ENCODE data around the gene TBC1D22A. TPM values are rescaled to one million over a fixed set of nuclear protein-coding genes. Genes with fewer than 3 reads are reported as not detected.

The TBC1D22A gene
- total RNA-seq, 1 experiment from 2014 or later: 20.9 TPM

DNA sequence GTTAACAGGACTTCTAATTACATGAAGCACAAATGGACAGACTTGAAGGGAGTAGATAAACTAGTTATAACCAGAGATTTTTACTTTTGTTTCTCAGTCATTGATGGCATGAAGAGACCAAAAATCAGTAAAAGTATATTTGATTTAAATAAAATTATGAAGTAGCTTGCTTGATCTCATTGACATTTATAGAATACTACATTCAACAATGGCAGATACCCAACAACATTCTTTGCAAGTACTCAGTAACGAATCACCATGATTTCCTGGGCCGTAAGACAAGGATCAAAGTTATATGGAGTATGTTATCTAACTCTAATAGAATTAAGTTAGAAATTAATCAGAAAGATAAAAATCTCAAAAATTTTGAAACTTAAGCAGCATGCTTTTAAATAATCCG, 317.6 kb downstream of the TBC1D22A start:
- Histone ChIP-seq H3K9me2 (ENCODE audit: insufficient read depth) (no peaks in the 10 kb centered on the region), H3K79me2 (ENCODE audit: insufficient read depth, low read length) (no peaks in the 10 kb centered on the region), H3K9ac (ENCODE audit: low read length) (no peak overlapping the region), H3K4me2 (ENCODE audit: low read length) (no peak overlapping the region), H3K4me3 (replicated peaks in 1 of 2; ENCODE audit: low read depth in 1 of 2, low read length in 2 of 2) (no peak overlapping the region), H4K20me1 (ENCODE audit: insufficient read depth) (no peaks in the 10 kb centered on the region; the same call in 1 of the 2 replicates), H3K27me3 (ENCODE audit: insufficient read depth, low read length) (no peaks in the 10 kb centered on the region), H3K4me1 (ENCODE audit: control insufficient read depth in 1 of 2, insufficient read depth in 2 of 2, low read length in 2 of 2) (no peaks in the 10 kb centered on the region), H2AFZ (ENCODE audit: low read depth, low read length, poor library complexity, severe bottlenecking) (no peak overlapping the region), H3K27ac (ENCODE audit: low read depth, low read length) (no peak overlapping the region), H3K9me3 (ENCODE audit: control insufficient read depth in 1 of 2, insufficient read depth in 1 of 2, low read depth in 1 of 2, low read length in 2 of 2) (peaks cover 0 to 4% of the 10 kb centered on the region in 2 experiments; a peak in 1 of 4 replicates), H3K36me3 (ENCODE audit: control insufficient read depth in 1 of 2, insufficient read depth in 2 of 2, low read length in 2 of 2) (no peaks in the 10 kb centered on the region)
- intact Hi-C loops (cut with micrococcal nuclease): no loop called here
- no TSS peak for BruUV-seq (replicated peaks)
- CTCF ChIA-PET: no interaction called here
- POLR2A ChIA-PET: no interaction called here
- RAD21 ChIA-PET (ENCODE audit: low non-redundant PET in 1 of 2, low total read pairs in 2 of 2, uncharacterized antibody in 2 of 2, unreplicated experiment in 2 of 2): no interaction called here
- no peak for DNase-seq (ENCODE audit: low read depth, low spot score)
- TF ChIP-seq FOSL1 (IDR thresholded peaks at IDR 0.05; ENCODE audit: low read depth) (no peak), RAD21 (IDR thresholded peaks at IDR 0.05; ENCODE audit: low read depth) (no peak), SP1 (IDR thresholded peaks at IDR 0.05; ENCODE audit: low read depth) (no peak), ELF1 (IDR thresholded peaks at IDR 0.05; ENCODE audit: borderline replicate concordance, low read depth) (no peak), POLR2AphosphoS5 (IDR thresholded peaks at IDR 0.05; ENCODE audit: low read depth, low read length) (no peak), EZH2phosphoT487 (IDR thresholded peaks at IDR 0.05; ENCODE audit: borderline replicate concordance) (no peak), POLR2A (IDR thresholded peaks at IDR 0.05; ENCODE audit: borderline replicate concordance, extremely low read depth, insufficient read depth, insufficient read length) (no peak), ZFX (IDR thresholded peaks at IDR 0.05) (no peak)
- TF ChIP-seq, protein P1, sequence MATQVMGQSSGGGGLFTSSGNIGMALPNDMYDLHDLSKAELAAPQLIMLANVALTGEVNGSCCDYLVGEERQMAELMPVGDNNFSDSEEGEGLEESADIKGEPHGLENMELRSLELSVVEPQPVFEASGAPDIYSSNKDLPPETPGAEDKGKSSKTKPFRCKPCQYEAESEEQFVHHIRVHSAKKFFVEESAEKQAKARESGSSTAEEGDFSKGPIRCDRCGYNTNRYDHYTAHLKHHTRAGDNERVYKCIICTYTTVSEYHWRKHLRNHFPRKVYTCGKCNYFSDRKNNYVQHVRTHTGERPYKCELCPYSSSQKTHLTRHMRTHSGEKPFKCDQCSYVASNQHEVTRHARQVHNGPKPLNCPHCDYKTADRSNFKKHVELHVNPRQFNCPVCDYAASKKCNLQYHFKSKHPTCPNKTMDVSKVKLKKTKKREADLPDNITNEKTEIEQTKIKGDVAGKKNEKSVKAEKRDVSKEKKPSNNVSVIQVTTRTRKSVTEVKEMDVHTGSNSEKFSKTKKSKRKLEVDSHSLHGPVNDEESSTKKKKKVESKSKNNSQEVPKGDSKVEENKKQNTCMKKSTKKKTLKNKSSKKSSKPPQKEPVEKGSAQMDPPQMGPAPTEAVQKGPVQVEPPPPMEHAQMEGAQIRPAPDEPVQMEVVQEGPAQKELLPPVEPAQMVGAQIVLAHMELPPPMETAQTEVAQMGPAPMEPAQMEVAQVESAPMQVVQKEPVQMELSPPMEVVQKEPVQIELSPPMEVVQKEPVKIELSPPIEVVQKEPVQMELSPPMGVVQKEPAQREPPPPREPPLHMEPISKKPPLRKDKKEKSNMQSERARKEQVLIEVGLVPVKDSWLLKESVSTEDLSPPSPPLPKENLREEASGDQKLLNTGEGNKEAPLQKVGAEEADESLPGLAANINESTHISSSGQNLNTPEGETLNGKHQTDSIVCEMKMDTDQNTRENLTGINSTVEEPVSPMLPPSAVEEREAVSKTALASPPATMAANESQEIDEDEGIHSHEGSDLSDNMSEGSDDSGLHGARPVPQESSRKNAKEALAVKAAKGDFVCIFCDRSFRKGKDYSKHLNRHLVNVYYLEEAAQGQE (IDR thresholded peaks at IDR 0.05; ENCODE audit: low read depth): no peak
- TF ChIP-seq, protein P2, sequence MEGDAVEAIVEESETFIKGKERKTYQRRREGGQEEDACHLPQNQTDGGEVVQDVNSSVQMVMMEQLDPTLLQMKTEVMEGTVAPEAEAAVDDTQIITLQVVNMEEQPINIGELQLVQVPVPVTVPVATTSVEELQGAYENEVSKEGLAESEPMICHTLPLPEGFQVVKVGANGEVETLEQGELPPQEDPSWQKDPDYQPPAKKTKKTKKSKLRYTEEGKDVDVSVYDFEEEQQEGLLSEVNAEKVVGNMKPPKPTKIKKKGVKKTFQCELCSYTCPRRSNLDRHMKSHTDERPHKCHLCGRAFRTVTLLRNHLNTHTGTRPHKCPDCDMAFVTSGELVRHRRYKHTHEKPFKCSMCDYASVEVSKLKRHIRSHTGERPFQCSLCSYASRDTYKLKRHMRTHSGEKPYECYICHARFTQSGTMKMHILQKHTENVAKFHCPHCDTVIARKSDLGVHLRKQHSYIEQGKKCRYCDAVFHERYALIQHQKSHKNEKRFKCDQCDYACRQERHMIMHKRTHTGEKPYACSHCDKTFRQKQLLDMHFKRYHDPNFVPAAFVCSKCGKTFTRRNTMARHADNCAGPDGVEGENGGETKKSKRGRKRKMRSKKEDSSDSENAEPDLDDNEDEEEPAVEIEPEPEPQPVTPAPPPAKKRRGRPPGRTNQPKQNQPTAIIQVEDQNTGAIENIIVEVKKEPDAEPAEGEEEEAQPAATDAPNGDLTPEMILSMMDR (IDR thresholded peaks at IDR 0.05 in 2 of 3, conservative IDR thresholded peaks at IDR 0.05 in 1 of 3; ENCODE audit: borderline replicate concordance in 1 of 3, insufficient read depth in 1 of 3, low read depth in 2 of 3, low read length in 2 of 3): no peak
- TF ChIP-seq, protein P3, sequence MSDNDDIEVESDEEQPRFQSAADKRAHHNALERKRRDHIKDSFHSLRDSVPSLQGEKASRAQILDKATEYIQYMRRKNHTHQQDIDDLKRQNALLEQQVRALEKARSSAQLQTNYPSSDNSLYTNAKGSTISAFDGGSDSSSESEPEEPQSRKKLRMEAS (IDR thresholded peaks at IDR 0.05): no peak
- no peak for ATAC-seq
